SK-N-SH (cell line): ENCODE results near the gene TTC7B.

Source experiments
- CHD2 ChIP-seq: fragments of 150-350 bp; IDR thresholded peaks from 2 replicates; pipeline ENCODE4 v1.6.1; 2018; ENCODE audit warnings: low read length; ENCODE audit not compliant: partially characterized antibody
- EP300 ChIP-seq, 2 experiments: IDR thresholded peaks; 2 replicates each; pipeline versions ENCODE4 v1.4.0 to v1.6.1; 2012; ENCODE audit warnings: borderline replicate concordance in 1 of 2, low read depth in 1 of 2, low read length in 1 of 2
- GABPA ChIP-seq: IDR thresholded peaks from 2 replicates; pipeline ENCODE4 v1.4.0; 2012; ENCODE audit warnings: low read depth, mild to moderate bottlenecking
- GATA2 ChIP-seq: sonication (generic); formaldehyde crosslinking; IDR thresholded peaks from 2 replicates; pipeline ENCODE4 v1.5.0; 2020; ENCODE audit warnings: mild to moderate bottlenecking, missing genetic modification reagents
- MXI1 ChIP-seq: IDR thresholded peaks from 2 replicates; pipeline ENCODE4 v1.6.1; 2012; ENCODE audit warnings: mild to moderate bottlenecking, low read depth, low read length, improper control_type of control experiment
- POLR2AphosphoS5 ChIP-seq: IDR thresholded peaks from 2 replicates; pipeline ENCODE4 v1.6.1; 2012; ENCODE audit warnings: low read depth, low read length
- RAD21 ChIP-seq: IDR thresholded peaks from 2 replicates; pipeline ENCODE4 v1.6.1; 2012; ENCODE audit warnings: mild to moderate bottlenecking, low read length
- SIN3A ChIP-seq: IDR thresholded peaks from 2 replicates; pipeline ENCODE4 v1.6.1; 2012; ENCODE audit warnings: low read depth, mild to moderate bottlenecking, low read length, moderate library complexity, borderline replicate concordance
- TAF1 ChIP-seq: IDR thresholded peaks from 2 replicates; pipeline ENCODE4 v1.6.1; 2012; ENCODE audit warnings: low read depth, mild to moderate bottlenecking, low read length, moderate library complexity, borderline replicate concordance
- TCF12 ChIP-seq: IDR thresholded peaks from 2 replicates; pipeline ENCODE4 v1.4.0; 2012
- YY1 ChIP-seq: IDR thresholded peaks from 2 replicates; pipeline ENCODE4 v1.4.0; 2012; ENCODE audit warnings: low read depth, mild to moderate bottlenecking
- TF ChIP-seq, protein P1 (sequence below): fragments of 200-600 bp; sonication (generic); IDR thresholded peaks from 2 replicates; pipeline ENCODE4 v1.6.1; 2017; ENCODE audit warnings: antibody characterized with exemption, mild to moderate bottlenecking, moderate library complexity
- TF ChIP-seq, protein P2 (sequence below): fragments of 150-350 bp; IDR thresholded peaks from 2 replicates; pipeline ENCODE4 v1.6.1; 2017; ENCODE audit warnings: antibody characterized with exemption, low read length, low read depth, borderline replicate concordance
- TF ChIP-seq, protein P3 (sequence below): IDR thresholded peaks from 2 replicates; pipeline ENCODE4 v1.6.1; 2012; ENCODE audit warnings: mild to moderate bottlenecking, low read depth, low read length, moderate library complexity

DNA sequence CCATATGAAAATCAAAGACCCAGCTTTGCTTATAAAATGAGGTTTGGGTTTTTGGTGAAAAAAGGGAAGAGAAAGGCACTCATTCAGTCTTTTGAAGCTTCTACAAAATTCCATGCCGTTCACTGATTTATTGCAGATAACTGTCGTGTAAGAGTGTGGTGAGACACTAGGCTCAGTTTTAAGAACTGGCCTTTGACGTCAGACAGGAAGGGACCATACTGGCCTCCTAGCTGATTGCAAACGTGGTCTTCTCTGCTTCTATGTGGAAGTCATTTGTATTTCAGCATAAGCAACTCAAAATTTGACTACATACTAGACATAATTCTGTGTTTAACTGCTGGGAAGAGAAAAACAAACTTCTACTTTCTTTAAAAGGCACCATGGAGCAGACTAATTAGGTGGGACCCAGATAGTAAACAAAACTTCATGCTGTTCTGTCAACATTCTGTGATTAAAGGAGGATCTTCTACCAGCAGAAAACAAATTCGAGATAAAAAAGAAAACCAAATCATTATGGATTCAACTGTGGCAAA, 168.7 kb downstream of the TTC7B start:
- TF ChIP-seq GATA2 (CRISPR knock-in tag) (no peak), POLR2AphosphoS5 (no peak), TCF12 (no peak), CHD2 (no peak), MXI1 (no peak), RAD21 (no peak), YY1 (no peak), EP300 (IDR thresholded peaks at IDR 0.05; ENCODE audit: borderline replicate concordance in 1 of 2, low read depth in 1 of 2, low read length in 1 of 2) (no peak), SIN3A (no peak), TAF1 (no peak), GABPA (no peak)
- TF ChIP-seq, protein P1, sequence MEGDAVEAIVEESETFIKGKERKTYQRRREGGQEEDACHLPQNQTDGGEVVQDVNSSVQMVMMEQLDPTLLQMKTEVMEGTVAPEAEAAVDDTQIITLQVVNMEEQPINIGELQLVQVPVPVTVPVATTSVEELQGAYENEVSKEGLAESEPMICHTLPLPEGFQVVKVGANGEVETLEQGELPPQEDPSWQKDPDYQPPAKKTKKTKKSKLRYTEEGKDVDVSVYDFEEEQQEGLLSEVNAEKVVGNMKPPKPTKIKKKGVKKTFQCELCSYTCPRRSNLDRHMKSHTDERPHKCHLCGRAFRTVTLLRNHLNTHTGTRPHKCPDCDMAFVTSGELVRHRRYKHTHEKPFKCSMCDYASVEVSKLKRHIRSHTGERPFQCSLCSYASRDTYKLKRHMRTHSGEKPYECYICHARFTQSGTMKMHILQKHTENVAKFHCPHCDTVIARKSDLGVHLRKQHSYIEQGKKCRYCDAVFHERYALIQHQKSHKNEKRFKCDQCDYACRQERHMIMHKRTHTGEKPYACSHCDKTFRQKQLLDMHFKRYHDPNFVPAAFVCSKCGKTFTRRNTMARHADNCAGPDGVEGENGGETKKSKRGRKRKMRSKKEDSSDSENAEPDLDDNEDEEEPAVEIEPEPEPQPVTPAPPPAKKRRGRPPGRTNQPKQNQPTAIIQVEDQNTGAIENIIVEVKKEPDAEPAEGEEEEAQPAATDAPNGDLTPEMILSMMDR: no peak
- TF ChIP-seq, protein P2, sequence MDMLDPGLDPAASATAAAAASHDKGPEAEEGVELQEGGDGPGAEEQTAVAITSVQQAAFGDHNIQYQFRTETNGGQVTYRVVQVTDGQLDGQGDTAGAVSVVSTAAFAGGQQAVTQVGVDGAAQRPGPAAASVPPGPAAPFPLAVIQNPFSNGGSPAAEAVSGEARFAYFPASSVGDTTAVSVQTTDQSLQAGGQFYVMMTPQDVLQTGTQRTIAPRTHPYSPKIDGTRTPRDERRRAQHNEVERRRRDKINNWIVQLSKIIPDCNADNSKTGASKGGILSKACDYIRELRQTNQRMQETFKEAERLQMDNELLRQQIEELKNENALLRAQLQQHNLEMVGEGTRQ: no peak
- TF ChIP-seq, protein P3, sequence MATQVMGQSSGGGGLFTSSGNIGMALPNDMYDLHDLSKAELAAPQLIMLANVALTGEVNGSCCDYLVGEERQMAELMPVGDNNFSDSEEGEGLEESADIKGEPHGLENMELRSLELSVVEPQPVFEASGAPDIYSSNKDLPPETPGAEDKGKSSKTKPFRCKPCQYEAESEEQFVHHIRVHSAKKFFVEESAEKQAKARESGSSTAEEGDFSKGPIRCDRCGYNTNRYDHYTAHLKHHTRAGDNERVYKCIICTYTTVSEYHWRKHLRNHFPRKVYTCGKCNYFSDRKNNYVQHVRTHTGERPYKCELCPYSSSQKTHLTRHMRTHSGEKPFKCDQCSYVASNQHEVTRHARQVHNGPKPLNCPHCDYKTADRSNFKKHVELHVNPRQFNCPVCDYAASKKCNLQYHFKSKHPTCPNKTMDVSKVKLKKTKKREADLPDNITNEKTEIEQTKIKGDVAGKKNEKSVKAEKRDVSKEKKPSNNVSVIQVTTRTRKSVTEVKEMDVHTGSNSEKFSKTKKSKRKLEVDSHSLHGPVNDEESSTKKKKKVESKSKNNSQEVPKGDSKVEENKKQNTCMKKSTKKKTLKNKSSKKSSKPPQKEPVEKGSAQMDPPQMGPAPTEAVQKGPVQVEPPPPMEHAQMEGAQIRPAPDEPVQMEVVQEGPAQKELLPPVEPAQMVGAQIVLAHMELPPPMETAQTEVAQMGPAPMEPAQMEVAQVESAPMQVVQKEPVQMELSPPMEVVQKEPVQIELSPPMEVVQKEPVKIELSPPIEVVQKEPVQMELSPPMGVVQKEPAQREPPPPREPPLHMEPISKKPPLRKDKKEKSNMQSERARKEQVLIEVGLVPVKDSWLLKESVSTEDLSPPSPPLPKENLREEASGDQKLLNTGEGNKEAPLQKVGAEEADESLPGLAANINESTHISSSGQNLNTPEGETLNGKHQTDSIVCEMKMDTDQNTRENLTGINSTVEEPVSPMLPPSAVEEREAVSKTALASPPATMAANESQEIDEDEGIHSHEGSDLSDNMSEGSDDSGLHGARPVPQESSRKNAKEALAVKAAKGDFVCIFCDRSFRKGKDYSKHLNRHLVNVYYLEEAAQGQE: no peak
